HepG2 (cell line): ENCODE results near the gene FBXO2. TPM values are rescaled to one million over a fixed set of nuclear protein-coding genes. Genes with fewer than 3 reads are reported as not detected.

Experiments used
- ARNT2 ChIP-seq: sonication (generic); formaldehyde crosslinking; IDR thresholded peaks from 2 replicates; pipeline ENCODE4 v1.8.0; 2022; ENCODE audit warnings: mild to moderate bottlenecking, low read depth, missing genetic modification reagents, moderate library complexity
- HDAC1 ChIP-seq: sonication (generic); formaldehyde crosslinking; IDR thresholded peaks from 2 replicates; pipeline ENCODE4 v1.5.1; 2020; ENCODE audit warnings: mild to moderate bottlenecking, missing genetic modification reagents
- MAFF ChIP-seq: IDR thresholded peaks from 2 replicates; pipeline ENCODE4 v1.6.1; 2011; ENCODE audit warnings: low read depth, low read length, improper control_type of control experiment
- MAFG ChIP-seq: sonication (generic); formaldehyde crosslinking; IDR thresholded peaks from 2 replicates; pipeline ENCODE4 v1.5.1; 2020; ENCODE audit warnings: mild to moderate bottlenecking, missing genetic modification reagents
- NFE2L2 ChIP-seq: fragments of 150-350 bp; IDR thresholded peaks from 2 replicates; pipeline ENCODE4 v1.6.1; 2014; ENCODE audit warnings: low read length
- NFRKB ChIP-seq: fragments of 450-650 bp; IDR thresholded peaks from 2 replicates; pipeline ENCODE4 v1.6.1; 2017
- RAD21 ChIP-seq: fragments of 450-650 bp; formaldehyde crosslinking; IDR thresholded peaks from 2 replicates; pipeline ENCODE4 v1.5.0; 2020; ENCODE audit warnings: mild to moderate bottlenecking
- SMAD1 ChIP-seq: sonication (generic); formaldehyde crosslinking; IDR thresholded peaks from 2 replicates; pipeline ENCODE4 v1.4.0; 2020; ENCODE audit warnings: missing genetic modification reagents, low read depth, mild to moderate bottlenecking, borderline replicate concordance
- SOX13 ChIP-seq, 3 experiments: fragments of 450-650 bp in 1 of 3; sonication (generic) in 1 of 3; formaldehyde crosslinking in 1 of 3; IDR thresholded peaks in 2 of 3; conservative IDR thresholded peaks in 1 of 3; 2 replicates each; pipeline versions ENCODE4 v1.5.0 to v1.6.1; 2016 to 2020; ENCODE audit warnings: antibody characterized with exemption in 1 of 3, mild to moderate bottlenecking in 1 of 3, missing compliant biosample characterization in 1 of 3, missing genetic modification reagents in 1 of 3, moderate library complexity in 1 of 3
- SOX6 ChIP-seq, 2 experiments: fragments of 450-650 bp in 1 of 2; sonication (generic) in 1 of 2; formaldehyde crosslinking in 1 of 2; IDR thresholded peaks; 2 replicates each; pipeline versions ENCODE4 v1.4.0 to v1.6.1; 2017 to 2020; ENCODE audit warnings: antibody characterized with exemption in 1 of 2, mild to moderate bottlenecking in 1 of 2, missing genetic modification reagents in 1 of 2
- TAF1 ChIP-seq: sonication (generic); formaldehyde crosslinking; IDR thresholded peaks from 2 replicates; pipeline ENCODE4 v1.4.0; 2020; ENCODE audit warnings: missing genetic modification reagents
- TEAD2 ChIP-seq: sonication (generic); formaldehyde crosslinking; IDR thresholded peaks from 2 replicates; pipeline ENCODE4 v1.9.0; 2021; ENCODE audit warnings: missing genetic modification reagents
- ZIK1 ChIP-seq: sonication (generic); formaldehyde crosslinking; IDR thresholded peaks from 2 replicates; pipeline ENCODE4 v1.5.0; 2020; ENCODE audit warnings: mild to moderate bottlenecking, low read depth, missing genetic modification reagents, borderline replicate concordance
- ZNF263 ChIP-seq: sonication (generic); formaldehyde crosslinking; IDR thresholded peaks from 2 replicates; pipeline ENCODE4 v1.4.0; 2020; ENCODE audit warnings: missing genetic modification reagents
- ZNF354B ChIP-seq: sonication (generic); formaldehyde crosslinking; IDR thresholded peaks from 2 replicates; pipeline ENCODE4 v1.8.0; 2022; ENCODE audit warnings: mild to moderate bottlenecking, missing genetic modification reagents
- ZNF567 ChIP-seq: sonication (generic); formaldehyde crosslinking; IDR thresholded peaks from 2 replicates; pipeline ENCODE4 v1.8.1; 2023; ENCODE audit warnings: mild to moderate bottlenecking, missing genetic modification reagents, borderline replicate concordance
- polyA plus RNA-seq, 8 experiments: library from polyadenylated mRNA; depleted of rRNA in 3 of 8; stranded (reverse) in 7 of 8; unstranded in 1 of 8; fragments of >200 nt; fragmentation: Illumina TruSeq in 4 of 8; extraction: Trizol in 4 of 8; gene quantifications; 2 replicates each; pipeline versions ENCODE4 v1.2.1 to v1.2.3, GENCODE V29; 2011 to 2016; ENCODE audit warnings: low read depth in 4 of 8, missing spikeins in 1 of 8, mixed read lengths in 1 of 8; ENCODE audit not compliant: insufficient read depth in 1 of 8
- total RNA-seq, 5 experiments: library from RNA; depleted of rRNA; stranded (reverse); fragments of >200 nt; fragmentation: Illumina TruSeq; extraction: Trizol; gene quantifications; 2 replicates each; pipeline ENCODE4 v1.2.3, GENCODE V29; 2016; ENCODE audit warnings: low read depth in 1 of 5
- TF ChIP-seq, protein P1 (sequence below): sonication (generic); formaldehyde crosslinking; conservative IDR thresholded peaks from 2 replicates; pipeline ENCODE4 v1.8.0; 2022; ENCODE audit warnings: mild to moderate bottlenecking, moderate library complexity, missing genetic modification reagents
- TF ChIP-seq, protein P2 (sequence below): sonication (generic); formaldehyde crosslinking; IDR thresholded peaks from 2 replicates; pipeline ENCODE4 v1.4.0; 2020; ENCODE audit warnings: mild to moderate bottlenecking, missing genetic modification reagents

Gene FBXO2
- total and polyA plus RNA-seq, 2 of the 13 experiments (the other 11 are each of a cell fraction or from before 2014, with no cell fraction given): 79.3 to 112 TPM

DNA sequence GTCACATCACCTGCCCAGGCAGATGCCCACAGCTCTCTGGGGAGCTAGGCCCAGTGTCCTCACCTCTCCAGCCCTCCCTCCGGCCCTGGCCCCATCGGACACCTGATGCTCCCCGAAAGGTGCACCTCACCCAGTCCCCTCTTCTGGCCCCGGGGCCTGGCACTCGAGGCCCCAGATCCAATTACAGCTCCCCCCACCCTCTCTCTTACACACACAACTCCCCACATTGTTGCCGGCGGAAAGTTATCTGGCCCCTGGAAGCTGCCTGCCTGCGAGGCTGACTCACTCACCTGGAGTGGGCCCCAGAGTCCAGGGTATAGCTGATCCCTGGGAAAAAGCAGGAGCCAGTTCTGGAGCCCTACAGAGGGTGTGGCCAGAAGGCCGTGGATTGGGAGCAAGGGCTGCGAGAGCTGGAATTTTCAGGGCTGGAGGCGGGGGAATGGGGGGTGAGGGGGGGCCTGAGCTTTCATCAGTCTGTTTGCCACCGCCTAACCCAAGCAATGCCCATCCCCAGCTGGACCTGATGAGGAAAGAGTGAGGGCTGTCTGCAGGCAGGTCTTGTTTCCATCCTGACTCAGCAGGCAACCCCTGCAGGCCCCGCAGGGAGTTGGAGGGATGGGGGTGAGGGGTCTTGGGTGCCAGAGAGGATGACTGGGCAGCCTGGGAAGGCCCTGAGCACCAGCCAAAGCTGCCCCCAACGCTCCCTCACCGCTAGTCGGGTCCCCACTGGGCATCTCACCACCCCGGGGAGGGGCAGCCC is 948 bp downstream of the FBXO2 start (continued):
- no peak for TF ChIP-seq ZNF567 (CRISPR knock-in tag)
- TF ChIP-seq MAFF: no peak; the same call in 1 of the 2 replicates
- TF ChIP-seq, protein P1, sequence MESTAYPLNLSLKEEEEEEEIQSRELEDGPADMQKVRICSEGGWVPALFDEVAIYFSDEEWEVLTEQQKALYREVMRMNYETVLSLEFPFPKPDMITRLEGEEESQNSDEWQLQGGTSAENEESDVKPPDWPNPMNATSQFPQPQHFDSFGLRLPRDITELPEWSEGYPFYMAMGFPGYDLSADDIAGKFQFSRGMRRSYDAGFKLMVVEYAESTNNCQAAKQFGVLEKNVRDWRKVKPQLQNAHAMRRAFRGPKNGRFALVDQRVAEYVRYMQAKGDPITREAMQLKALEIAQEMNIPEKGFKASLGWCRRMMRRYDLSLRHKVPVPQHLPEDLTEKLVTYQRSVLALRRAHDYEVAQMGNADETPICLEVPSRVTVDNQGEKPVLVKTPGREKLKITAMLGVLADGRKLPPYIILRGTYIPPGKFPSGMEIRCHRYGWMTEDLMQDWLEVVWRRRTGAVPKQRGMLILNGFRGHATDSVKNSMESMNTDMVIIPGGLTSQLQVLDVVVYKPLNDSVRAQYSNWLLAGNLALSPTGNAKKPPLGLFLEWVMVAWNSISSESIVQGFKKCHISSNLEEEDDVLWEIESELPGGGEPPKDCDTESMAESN (CRISPR knock-in tag): peak; percentile 91
- no peak for TF ChIP-seq TEAD2 (CRISPR knock-in tag)
- TF ChIP-seq SOX6 (IDR thresholded peaks at IDR 0.05): no peak
- TF ChIP-seq SOX6 (CRISPR knock-in tag; IDR thresholded peaks at IDR 0.05): peak; percentile 56
- TF ChIP-seq ZNF354B (CRISPR knock-in tag): no peak
- TF ChIP-seq RAD21 (CRISPR knock-in tag): peak; percentile 27; the same call in 1 of the 2 replicates
- TF ChIP-seq ARNT2: 0 out of 2 replicates have a peak, but pooled peaks have one; percentile 11
- no peak; the same call in 1 of the 2 replicates for TF ChIP-seq TAF1 (CRISPR knock-in tag)
- no peak for TF ChIP-seq SMAD1
- TF ChIP-seq MAFG (CRISPR knock-in tag): no peak
- no peak for TF ChIP-seq ZNF263 (CRISPR knock-in tag)
- TF ChIP-seq ZIK1 (CRISPR knock-in tag): no peak
- no peak for TF ChIP-seq NFRKB
- peak; percentile 44 for TF ChIP-seq HDAC1
- TF ChIP-seq NFE2L2: no peak
- TF ChIP-seq, protein P2, sequence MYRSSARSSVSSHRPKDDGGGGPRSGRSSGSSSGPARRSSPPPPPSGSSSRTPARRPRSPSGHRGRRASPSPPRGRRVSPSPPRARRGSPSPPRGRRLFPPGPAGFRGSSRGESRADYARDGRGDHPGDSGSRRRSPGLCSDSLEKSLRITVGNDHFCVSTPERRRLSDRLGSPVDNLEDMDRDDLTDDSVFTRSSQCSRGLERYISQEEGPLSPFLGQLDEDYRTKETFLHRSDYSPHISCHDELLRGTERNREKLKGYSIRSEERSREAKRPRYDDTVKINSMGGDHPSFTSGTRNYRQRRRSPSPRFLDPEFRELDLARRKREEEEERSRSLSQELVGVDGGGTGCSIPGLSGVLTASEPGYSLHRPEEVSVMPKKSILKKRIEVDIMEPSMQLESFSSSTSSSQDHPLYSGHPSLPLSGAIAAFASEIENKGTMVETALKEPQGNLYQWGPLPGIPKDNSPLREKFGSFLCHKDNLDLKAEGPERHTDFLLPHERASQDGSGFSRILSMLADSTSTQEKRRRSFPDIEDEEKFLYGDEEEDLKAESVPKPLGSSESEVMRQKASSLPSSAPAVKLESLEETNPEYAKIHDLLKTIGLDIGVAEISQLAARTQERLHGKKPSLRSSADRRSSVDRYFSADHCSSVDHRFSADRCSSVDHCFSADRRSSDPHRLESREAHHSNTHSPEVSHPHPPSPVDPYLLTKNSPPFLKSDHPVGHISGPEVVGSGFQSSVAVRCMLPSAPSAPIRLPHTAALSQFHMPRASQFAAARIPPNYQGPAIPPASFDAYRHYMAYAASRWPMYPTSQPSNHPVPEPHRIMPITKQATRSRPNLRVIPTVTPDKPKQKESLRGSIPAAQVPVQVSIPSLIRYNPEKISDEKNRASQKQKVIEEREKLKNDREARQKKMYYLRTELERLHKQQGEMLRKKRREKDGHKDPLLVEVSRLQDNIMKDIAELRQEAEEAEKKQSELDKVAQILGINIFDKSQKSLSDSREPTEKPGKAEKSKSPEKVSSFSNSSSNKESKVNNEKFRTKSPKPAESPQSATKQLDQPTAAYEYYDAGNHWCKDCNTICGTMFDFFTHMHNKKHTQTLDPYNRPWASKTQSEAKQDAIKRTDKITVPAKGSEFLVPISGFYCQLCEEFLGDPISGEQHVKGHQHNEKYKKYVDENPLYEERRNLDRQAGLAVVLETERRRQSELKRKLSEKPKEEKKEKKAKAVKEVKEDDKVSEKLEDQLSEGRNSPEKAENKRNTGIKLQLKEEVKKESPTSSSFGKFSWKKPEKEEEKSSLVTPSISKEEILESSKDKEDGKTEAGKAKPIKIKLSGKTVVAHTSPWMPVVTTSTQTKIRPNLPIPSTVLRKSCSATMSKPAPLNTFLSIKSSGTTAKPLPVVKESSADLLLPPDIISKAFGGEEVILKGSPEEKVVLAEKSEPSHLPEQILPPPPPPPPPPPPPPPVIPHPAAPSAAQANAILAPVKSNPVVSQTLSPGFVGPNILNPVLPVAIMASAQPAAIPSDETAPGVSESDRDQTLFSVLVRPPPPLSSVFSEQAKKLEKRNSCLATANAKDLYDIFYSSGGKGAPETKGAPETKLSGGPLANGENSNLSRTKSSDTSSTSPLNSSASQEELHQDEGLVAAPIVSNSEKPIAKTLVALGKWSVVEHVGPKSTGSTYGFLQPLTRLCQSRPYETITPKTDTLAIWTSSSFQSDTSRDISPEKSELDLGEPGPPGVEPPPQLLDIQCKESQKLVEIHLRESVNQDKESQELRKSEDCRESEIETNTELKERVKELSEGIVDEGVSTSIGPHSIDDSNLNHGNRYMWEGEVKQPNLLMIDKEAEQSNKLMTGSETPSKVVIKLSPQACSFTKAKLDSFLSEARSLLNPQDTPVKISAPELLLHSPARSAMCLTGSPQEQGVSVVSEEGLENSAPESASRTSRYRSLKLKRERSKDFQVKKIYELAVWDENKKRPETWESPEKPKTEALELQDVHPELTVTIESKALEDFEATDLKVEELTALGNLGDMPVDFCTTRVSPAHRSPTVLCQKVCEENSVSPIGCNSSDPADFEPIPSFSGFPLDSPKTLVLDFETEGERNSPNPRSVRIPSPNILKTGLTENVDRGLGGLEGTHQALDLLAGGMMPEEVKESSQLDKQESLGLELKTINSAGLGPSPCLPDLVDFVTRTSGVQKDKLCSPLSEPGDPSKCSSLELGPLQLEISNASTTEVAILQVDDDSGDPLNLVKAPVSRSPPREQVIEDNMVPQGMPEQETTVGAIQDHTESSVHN (CRISPR knock-in tag): no peak
- no peak for TF ChIP-seq SOX13 (IDR thresholded peaks at IDR 0.05)
- TF ChIP-seq SOX13 (CRISPR knock-in tag; conservative IDR thresholded peaks at IDR 0.05 in 1 of 2, IDR thresholded peaks at IDR 0.05 in 1 of 2): peak in 1 of 2 experiments; percentile 19; a peak in 1 of 4 replicates
